GM20431 (cell line): Measurements from ENCODE around the gene CNTNAP1.
"Not testable (repeated sequence)": the region's sequence is repeated elsewhere in the genome, so short reads cannot be mapped to it uniquely, and the experiment has no call there.

ENCODE experiments used
- in situ Hi-C: fragments of 300-500 bp; cut with MseI, MboI; formaldehyde crosslinking; loops from one replicate; pipeline ENCODE4 v1.15.0; 2020; ENCODE audit warnings: low sequenced_read_pairs; ENCODE audit not compliant: unreplicated experiment

CNTNAP1 gene

DNA sequence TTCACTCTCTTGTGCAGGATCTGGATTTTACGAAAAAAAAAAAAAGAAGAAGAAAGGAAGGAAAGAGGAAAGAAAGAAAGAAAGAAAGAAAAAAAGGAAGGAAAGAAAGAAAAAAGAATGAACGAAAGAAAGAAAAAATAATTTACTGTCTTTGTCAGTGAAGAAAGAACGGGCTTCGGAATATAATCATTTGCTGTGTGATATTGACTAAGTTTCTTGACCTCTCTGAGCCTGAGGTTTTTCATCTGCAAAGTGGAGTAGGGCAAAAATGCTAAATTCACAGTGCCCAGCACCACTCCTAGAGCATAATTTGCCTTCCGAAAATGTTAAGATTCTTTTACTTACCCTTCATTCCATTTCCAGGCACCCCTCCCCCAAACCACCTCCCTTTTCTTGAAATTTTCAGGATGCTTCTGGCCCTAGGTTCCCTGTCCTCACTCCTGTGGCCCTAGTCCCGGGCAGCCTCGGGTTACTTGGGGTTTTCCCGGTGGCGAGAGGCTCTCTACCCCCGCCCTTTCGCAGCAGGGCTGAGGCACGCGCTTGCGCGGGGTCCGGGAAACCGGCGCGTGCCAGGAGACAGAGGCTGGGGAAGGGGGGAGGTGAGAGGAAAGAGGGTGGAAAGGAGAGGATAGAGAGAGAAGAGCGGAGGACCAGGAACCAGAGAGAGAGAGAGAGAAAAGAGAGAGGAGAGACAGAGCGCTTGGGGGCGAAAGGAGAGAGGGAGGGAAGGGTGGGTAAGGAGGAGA lies at the start of gene CNTNAP1:
Gene CNTNAP1 (plus strand): TSS at position 556 of the 746 bp plus-strand sequence. CDS start 299 bp downstream, outside the sequence.
- in situ Hi-C loops: loop anchor here (10.0 kb wide), 1 partner anchor 107 kb away; the partner anchor contains the start of gene PSMC3IP

DNA sequence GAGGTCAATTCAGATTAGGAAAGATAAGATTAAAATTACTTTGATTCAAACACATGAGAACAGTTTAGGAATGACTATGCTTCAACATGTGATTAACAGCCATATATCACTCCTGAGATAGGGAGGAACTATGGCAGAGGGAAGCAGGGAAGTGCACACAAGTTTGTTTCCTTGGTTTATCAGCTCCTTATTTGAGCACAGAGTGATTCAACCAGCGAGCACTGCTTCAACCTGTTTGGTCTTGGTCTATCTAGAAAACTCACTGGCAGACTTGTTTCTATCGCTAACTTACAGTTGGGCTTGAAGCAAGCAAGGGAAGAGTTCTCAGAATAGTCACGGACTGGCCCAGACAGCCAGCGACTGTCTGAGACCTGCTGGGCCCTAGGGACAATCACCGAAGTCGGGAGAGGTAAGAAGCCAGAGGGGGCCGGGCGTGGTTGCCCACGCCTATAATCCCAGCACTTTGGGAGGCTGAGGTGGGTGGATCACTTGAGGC lies 49.3 kb upstream of the CNTNAP1 start:
- in situ Hi-C loops: no loop called here

DNA sequence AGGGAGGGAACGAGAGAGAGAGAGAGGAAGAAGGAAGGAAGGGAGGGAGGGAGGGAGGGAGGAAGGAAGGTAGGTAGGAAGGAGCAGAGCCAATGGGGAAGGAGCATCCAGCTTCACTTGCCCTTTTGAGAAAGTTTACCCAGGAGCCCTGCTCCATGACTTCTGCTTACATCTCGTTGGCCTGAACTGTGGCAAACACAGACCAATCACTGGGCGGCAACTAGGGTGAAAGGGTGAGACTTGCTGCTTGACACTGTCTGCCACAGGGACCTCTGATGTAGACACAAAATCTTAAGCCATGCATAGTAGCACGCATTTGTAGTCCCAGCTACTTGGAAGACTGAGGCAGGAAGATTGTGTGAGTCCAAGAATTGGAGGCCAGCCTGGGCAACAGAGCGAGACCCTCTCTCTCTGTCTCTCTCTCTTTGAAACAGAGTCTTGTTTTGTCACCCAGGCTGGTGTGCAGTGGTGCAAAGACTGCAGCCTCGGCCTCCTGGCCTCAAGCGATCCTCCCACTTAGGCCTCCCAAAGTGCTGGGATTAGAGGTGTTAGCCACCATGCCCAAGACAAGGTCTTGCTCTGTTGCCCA lies 42.7 kb upstream of the CNTNAP1 start:
- in situ Hi-C loops: no loop called here

DNA sequence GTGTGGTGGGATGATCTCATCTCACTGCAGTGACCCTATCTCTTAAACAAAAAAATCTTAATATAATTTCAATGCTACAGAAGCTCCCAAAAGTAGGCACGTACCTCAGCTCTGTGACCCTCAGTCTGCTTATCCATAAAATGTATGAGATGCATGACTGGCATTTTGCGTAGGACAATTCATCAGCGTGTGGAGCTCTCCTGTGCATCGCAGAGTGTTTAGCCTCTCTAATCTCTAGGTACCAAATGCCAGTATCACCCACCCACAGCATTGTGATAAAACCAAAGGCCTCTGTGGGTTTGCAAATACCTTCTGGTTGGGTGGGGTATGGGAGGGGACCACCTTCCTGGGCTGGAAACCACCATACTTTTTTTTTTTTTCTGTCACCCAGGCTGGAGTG lies 42.2 kb upstream of the CNTNAP1 start:
- in situ Hi-C loops: no loop called here

DNA sequence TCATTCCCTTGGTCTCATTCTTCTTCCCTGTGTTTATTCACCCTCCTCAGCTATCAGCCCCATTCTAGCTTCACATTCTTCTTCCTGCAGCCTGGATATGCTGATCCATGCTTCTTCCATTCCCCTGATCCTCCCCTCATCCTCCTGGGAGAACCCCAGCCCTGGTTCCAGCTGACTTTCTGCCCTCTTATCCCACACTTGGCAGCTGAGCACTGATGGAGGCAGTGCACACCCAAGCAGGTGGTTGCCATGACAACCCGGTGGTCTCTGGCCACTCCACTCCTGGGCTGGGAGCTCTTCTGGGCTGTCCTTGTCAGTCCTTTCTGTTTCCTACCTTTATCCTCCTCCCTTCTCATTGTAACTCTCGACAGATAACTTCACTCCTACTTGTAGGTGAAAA lies 40.0 kb upstream of the CNTNAP1 start:
- in situ Hi-C loops: no loop called here

DNA sequence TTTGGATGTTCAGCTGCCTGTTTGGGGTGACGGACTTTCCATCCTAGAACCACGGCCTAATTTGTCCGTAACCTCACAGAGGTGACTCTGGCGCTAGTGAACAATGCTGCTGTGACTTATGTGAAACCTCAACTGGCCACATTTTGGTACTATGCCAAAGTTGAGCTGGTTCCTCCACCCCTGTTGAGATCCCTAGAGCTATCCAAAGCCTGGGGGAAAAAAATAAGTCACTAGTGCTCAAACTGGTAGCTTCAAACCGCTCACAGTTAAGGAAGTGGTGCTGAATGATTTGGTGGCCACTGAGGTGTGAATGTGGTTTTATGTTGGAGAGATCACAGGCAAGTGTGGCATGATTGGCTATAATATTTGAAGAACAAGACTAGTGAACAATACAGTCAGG lies 34.6 kb upstream of the CNTNAP1 start:
- in situ Hi-C loops: no loop called here

DNA sequence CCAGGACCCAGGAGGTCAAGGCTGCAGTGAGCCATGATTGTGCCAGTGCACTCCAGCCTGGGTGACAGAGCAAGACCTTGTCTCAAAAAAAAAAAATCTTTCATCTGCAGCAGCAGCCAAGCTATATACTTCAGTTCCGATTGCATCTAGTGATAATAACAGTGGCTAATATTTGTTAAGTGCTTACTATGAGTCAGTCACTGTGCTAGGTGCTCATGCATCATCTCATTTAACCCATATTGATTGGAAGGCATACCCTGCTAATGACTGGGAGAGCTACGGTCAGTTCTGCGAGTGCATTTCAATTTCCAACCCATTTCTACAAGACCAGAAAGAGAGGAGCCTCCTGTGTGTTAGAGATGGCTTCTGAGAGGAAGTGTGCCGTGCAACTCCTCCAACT lies 30.9 kb upstream of the CNTNAP1 start:
- in situ Hi-C loops: no loop called here

DNA sequence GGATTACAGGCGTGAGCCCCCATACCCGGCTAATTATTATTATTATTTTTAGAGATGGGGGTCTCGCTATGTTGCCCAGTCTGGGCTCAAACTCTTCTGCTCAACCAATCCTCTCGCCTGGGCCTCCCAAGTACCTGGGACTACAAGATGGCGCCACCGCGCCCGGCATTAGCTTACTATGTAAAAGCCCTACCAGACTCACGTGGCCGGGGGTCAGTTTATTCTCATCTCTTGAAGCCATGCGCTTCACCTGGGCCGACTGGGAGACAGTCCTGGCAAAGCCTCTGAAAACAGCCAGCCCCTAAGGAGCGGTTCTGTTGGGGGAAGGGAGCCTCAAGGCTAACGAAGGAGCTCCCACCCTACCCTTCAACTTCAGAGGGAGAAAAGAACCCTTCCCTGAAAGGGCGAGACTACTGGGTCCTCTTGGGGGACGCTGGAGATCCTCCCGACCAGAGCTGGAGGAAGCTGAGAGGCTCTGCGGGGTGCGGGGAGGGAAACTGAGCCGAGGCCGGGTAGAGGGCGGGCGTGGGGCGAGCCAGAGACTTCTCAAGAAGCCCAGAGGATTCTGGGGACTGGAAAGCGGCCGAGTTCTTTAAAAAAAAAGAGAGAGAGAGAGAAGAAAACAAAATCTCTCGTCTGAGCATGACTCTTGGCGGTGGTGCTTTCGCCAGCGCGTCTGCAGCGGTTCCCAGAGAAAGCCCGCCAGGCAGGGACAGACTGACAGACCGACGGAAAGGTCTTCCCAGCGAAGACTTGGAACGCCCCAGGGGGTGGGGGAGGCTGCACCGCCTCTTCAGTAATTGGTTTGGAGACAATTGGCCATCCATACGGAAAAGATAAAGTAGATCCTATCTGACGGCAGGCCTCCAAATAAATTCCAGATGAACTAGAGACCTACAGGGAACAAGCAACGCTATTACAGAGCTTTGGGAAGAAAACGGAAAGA lies 28.9 kb upstream of the CNTNAP1 start:
- in situ Hi-C loops: no loop called here

DNA sequence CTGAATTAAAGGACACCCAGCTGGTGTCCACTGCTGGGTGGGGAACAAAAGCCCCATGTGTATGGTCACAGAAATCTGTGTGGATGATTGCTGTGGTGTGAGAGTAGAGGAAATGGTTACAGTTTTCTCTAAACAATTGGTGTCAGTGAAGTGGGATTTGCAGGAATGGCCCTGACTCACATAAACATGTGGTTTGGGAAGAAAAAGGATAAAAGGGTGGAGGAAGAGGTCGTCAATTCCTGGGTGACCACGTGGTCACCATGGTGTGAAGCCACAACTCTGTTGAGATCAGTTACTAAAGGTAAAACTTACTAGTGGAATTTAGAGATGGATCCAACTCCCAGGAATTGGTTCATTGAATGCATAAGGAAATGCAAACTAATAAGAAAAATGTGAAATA lies 26.8 kb upstream of the CNTNAP1 start:
- in situ Hi-C loops: no loop called here

DNA sequence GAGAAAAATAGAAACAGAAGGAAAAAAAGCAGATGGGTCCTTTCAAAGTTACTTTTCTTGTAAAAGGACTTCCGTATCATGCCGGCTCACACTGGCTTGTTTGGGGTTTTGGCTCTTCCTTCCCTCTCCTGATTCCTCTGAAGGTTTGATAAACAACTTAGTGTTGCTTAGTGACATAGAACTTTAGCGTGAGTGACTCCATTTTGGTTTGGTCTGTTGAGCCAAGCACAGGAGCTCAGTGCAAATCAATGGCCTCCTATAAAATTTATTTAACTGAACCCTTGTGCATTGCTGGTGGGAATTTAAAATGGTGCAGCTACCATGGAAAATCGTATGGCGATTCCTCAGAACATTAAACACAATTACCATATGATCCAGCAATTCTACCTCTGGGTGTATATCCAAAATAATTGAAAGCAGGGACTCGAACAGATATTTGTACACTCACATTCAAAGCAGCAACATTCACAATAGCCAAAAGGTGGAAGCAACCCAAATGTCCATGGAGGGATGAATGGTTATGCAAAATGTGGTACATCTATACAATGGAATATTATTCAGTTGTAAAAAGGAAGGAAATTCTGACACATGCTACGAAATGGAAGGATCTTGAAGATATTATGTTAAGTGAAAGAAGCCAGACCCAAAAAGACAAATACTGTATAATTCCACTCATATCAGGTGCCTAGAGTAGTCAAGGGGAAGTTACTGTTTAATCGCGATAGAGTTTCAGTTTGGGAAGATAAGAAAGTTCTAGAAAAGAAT lies 24.3 kb upstream of the CNTNAP1 start:
- in situ Hi-C loops: no loop called here

DNA sequence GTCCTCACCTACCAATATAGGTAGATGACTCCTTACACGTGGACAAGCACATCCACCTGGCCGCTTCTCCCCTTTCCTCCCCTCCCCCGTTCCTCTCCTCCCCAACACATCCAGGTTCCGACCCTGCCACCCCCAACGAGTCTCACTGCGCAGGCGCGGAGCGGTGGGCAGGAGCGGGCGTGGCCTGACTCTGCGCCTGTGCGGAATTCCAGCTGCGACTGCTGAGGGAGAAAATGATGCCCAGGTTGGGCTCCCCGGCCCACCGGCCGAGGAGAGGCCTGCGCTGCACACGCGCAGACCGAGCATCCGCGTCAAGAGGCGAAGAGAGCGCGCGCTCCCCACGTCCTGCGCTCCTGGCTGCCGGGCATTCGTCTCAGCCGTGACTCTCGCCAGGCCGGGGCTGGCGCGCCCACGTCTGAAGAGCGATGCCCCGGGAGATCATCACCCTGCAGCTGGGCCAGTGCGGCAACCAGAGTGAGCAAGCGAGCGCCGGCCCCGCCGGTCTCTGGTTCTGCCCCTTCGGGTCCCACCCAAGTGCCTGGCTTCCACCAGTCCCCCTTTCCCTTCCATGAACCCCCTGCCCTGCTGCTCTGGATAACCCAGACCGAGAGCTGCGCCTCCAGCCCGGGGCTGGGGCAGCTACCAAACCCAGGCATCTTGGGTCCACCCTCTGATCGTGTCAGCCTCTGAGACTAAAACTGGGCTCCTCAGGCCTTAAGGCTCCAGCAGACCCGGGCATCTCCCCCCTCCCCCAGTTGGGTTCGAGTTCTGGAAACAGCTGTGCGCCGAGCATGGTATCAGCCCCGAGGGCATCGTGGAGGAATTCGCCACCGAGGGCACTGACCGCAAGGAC lies 23.0 kb upstream of the CNTNAP1 start, which contains the start of gene TUBG2:
Gene TUBG2 (plus strand): TSS at position 206 of the 853 bp plus-strand sequence. CDS start 220 bp downstream, at position 426.
- in situ Hi-C loops: no loop called here

DNA sequence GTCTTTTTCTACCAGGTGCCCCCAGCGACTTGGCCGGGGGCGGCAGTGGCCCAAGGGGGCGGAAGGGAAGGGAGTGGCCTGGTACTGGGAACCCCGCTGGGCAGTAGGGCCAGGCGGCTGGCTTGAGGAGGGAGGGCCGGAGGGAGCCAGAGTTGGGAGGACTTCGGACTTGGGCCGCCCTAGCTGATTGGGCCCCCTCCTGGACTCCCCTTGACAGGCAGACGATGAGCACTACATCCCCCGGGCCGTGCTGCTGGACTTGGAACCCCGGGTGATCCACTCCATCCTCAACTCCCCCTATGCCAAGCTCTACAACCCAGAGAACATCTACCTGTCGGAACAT lies 22.4 kb upstream of the CNTNAP1 start:
- in situ Hi-C loops: not testable (repeated sequence)

DNA sequence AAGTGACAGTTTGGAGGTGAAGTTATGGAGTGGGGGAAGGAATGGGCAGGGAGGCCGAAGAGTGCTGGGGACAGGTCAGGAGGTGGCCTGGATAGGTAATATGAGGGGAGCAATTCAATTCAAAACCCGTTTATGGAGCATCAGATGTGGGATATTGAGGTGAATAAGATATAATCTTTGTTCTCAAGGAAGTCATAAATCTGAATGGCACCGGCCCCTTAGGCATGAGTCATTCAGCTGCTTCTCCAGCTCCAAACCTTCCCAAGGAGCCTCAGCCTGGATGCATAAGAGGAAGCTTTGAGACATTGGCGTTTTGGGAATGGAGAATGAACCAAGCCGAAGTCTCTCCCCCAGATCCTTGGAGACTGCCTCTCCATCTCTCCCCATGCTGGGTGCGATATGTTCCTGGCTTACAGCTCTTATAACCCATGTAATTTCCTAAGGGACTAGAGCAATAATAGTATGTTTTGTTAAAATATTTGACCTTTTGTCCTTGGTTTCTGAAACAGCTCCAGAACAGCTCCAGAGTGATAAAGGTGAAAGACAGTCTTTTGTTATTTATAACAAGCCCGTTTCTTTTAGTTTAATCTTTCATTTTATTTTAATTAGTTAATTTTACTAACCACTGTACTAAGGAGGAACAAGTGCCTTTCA lies 21.5 kb upstream of the CNTNAP1 start:
- in situ Hi-C loops: no loop called here

DNA sequence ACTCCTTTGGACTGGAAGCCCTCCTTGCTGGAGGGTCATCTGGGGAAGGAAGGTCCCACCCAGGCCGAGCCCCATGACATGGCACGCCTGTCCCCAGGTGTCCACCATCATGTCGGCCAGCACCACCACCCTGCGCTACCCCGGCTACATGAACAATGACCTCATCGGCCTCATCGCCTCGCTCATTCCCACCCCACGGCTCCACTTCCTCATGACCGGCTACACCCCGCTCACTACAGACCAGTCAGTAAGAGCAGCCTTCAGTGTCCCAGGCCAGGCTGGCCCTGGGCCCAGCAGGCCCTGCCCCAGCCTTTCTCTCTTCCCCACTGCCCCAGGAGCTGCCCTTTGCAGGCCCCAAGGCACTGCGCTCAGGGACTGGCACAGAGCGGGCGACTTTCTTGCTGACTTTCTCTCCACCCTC lies 16.7 kb upstream of the CNTNAP1 start:
- in situ Hi-C loops: no loop called here

DNA sequence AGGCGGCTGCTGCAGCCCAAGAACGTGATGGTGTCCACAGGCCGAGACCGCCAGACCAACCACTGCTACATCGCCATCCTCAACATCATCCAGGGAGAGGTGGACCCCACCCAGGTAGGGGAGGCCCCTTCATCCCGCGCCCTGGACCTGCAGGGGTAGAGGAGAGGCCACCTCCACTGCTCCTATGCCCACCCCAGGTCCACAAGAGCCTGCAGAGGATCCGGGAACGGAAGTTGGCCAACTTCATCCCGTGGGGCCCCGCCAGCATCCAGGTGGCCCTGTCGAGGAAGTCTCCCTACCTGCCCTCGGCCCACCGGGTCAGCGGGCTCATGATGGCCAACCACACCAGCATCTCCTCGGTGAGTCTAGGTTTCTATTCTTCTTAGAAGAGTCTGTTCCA lies 16.2 kb upstream of the CNTNAP1 start:
- in situ Hi-C loops: not testable (repeated sequence)

DNA sequence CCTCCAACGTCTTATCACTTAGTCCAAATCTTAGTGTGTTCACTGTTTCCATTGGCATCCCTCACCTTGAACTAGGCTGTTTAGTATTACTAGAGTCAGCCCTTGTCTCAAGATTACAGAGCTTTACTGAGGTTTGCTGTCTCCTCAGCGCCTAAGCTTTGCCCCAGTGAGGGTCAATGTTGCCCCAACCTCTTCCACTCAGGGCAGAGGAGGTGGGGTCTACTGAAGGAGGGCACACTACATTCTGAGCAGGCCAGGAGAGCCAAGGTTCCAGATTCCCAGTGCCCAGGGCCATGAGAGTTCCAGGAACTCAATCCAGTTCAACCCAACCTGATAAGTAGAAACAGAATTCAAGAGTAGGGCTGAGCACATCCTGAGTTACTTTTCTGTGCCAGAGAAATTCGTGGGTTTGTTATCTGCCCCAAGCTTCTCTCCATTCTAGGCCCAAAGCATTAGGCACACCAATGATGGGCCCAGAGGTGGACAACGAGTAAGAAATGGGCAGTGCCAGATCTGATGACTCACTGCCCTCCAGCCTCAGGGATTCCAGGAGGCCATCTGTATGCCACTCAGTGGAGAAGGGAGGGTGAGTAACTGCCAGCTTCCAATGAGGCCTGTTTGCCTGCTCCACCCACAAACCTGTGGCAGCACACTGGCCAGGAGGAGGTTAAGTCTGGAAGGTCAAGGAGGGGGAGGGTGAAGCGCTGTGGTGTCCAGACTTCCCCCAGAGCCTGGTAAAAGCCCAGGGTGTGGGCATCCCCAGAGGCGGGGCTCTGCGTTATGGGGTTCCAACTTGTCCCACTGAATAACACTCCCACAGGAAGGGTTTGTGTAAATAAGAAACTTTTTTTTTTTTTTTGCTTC lies 15.0 kb upstream of the CNTNAP1 start:
- in situ Hi-C loops: no loop called here

DNA sequence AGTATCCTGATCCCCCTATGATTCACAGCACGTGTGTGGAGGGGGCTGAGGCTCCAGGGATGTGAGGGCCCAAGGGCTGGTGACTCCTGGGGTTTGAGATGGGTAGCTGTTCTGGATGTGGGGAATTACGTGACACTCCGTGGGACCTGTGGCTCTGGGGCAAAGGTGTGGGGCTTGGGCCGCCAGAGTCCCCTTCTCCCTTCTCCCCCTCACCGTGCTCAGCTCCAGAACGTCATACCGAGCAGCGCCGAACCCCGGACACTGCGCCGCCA lies 12.7 kb upstream of the CNTNAP1 start:
- in situ Hi-C loops: no loop called here
